Activated naive CD4-positive, alpha-beta T cell treated with anti-CD3 and anti-CD28 coated beads, Interleukin-2, amount 50 U/mL, for 16 hours (primary cell): ENCODE data around the gene CDIPT.
"Not testable (repeated sequence)": the region's sequence is repeated elsewhere in the genome, so short reads cannot be mapped to it uniquely, and the experiment has no call there.

Source experiments
- DNase-seq: peaks from one replicate; pipeline ENCODE4 v3.0.0-alpha.2; 2020

The CDIPT gene

DNA sequence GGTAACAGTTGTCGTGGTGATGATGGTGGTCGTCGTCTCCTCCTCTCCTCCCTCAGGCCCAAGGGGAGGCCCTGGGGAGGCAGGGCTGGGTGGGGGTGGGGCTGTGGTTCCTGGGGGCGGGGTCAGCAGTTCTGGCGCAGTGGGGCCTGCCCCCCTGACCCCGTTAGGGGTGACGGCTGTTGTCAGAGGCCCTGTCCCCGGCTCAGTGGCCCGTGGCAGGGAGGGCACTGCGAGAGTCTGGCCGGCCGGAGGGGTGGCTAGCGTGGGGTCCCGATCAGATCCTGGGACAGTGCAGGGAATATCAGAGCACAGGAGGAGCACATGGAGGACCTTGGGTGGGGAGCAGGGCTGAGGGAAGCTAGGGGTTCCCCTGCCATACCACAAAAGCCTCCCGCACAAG is 33.8 kb upstream of the CDIPT start:
- no peak for DNase-seq

DNA sequence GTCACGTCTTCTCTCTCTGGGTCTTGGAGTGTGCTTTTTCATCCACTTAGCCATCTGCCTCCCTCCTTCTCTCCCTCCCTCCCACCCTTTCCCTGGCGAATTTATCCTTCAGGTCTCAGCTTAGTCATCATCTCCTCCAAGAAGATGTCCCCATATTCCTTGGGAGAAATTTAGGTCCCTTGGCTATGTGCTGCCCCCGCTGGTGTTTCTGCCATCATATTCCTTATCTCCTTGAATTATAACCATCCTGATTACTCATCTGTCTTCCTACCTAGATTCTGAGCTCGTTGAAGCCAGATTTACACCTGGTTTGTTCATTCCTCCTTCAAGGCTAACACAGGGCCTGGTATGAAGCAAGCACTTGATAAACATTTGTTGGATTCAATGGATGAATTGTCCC is 31.3 kb upstream of the CDIPT start:
- no peak for DNase-seq

- no peak for DNase-seq
Observed at GRCh38 chr16:29893553-29893952, 30.5 kb upstream of the CDIPT start.

DNA sequence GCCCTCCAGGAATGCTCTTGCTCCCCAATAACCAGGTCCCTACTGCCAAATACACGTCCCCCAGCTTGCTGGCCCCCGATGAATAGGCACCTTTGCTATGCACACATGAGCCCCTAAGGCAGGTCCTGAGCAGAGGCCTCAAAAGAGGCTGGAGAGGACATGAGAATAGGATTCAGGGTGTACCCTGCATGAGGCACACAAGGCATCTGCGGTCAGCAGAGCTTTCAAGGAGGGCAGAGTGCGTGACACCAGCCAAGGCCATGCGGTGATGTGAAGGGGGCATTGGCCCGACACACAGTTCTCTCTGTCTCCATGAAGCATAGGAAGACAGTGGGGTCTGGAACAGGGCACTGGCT is 29.4 kb upstream of the CDIPT start:
- no peak for DNase-seq

DNA sequence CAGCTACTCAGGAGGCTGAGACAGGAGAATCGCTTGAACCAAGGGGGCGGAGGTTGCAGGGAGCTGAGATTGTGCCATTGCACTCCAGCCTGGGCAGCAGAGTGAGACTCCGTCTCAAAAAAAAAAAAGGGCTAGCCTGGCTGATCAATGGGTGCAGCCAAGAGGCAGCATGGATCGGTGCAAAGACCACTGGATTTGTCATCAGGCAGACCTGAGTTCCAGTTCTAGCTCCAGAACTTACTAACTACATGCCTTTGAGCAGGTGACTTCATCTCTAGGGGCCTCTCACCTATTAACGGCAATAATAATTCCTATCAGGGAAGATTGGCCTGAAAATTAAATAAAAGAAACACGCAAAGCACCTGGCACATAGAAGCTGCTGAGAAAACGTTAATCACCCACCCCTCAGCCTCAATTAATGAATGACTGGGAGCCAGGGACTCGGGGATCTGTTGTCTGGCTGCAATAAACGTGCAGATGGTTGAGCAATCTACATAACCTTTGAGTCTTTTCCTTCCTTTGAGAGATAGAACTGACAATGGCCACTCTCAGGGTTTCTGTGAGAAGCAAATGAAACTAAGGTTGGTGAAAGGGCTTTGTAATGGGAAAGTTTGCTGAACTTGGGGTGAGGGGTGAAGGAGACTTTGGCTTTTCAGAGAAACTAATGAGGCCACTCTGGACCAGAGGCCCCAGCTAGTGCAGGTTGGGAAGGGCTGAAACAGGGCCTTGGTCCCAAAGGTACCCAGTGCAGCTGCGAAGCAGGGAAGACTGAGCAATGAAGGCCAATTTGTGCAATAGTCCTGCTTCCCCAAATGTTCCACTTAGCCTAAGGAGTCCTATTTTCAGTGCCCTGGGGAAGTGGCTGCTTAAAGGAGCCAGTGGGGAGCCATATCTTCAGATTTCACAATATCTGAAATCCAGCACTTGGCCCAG is 28.8 kb upstream of the CDIPT start:
- no peak for DNase-seq

DNA sequence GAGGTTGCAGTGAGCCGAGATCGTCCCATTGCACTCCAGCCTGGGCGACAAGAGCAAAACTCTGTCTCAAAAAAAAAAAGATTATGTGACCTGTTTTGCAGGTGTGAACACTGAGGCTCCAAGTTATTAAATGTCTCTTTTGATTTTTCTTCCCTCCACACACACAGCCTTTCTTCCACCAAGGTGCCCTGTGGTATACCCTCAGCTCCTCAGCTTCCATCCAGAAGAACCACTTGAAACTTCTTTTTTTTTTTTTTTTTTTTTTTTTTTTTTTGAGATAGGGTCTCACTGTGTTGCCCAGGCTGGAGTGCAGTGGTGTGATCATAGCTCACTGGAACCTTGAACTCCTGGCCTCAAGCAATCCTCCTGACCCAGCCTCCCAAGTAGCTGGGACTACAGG is 26.3 kb upstream of the CDIPT start:
- DNase-seq = not testable (repeated sequence)

DNA sequence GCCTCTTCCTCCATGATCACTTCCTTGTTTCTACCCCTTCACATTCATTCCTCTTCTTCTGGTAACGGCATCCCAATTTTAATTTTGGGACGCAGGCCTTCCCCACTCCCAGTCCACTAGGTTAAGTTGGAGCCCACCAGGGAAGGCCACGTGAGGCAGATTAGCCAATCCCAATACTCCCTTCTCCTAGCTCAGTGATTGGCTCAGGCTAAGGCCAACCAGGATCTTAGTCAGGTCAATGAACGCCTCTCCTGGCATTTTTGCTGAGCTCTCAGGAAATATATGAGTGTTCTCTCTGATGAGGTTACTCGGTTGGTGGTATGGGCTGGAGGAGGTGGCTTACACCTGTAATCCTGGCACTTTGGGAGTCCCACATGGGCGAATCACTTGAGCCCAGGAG is 21.0 kb upstream of the CDIPT start:
- no peak for DNase-seq

DNA sequence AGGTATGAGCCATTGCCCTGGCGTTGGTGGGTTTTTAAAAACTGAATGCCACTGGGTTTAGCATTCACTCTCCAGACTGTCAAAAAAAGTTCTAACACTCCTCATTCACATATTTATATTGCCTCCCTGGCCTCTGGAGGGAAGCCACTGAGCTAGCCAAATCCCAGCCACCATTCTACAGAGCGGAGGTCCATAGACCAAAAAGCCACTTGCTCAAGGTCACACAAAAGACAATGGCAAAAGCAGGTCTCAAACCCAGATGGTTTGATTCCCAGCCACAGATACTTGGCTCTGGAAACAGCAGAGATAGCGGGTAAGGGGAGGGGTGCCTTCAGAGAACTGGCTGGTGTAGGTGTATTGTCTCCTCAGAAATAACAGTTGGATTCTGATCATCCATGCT is 18.0 kb upstream of the CDIPT start:
- DNase-seq = no peak

DNA sequence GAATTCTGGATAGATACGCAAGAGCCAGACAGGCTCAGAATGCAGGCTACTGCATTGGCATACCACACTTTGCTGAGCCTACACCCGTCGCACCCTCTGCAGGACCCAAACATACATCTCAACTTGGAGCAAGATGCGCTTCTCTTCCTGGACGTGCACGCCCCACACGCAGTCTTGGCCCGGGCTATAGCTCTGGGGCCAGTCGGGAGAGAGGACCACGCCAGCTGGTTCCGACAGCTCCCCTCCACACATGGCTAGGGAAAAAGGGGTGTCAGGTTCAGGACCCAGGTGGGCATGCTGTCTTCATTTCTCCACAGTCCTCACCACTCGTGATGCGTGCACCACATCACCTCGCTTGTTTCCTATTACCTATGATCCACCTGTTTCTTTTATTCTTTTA is 15.1 kb upstream of the CDIPT start:
- no peak for DNase-seq

DNA sequence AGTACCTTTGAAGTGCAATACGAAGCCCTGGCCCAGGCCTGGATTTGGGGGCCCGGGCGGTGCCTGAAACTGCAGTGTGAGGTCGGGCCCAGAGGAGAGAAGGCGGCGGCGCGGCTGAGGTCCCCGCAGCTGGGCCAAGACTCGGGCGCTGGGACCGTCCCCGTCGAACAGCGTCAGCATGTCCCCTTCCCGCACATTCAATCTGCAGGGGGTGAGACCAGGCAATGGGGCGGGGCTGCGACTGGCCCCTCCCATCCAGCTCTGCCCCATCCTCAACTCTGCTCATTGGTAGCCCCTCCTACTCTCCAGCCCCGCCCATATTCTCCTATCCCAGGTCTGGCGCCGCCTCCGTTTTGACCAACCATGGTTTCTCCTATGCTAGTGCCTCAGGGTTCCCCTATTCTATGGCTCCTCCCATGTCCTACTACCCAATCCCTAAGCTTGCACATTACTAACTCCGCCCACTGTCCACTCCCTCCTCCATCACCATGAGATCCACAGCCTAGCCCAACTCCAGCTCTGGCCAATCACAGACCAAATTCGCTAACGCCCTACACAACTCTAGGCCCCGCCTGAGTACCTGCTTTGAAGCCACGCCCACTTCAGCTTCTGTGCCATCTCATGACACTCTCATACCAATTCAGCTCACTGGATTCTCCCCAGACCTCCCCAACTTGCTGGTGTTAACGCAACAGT is 14.4 kb upstream of the CDIPT start:
- peak; percentile 55 for DNase-seq

DNA sequence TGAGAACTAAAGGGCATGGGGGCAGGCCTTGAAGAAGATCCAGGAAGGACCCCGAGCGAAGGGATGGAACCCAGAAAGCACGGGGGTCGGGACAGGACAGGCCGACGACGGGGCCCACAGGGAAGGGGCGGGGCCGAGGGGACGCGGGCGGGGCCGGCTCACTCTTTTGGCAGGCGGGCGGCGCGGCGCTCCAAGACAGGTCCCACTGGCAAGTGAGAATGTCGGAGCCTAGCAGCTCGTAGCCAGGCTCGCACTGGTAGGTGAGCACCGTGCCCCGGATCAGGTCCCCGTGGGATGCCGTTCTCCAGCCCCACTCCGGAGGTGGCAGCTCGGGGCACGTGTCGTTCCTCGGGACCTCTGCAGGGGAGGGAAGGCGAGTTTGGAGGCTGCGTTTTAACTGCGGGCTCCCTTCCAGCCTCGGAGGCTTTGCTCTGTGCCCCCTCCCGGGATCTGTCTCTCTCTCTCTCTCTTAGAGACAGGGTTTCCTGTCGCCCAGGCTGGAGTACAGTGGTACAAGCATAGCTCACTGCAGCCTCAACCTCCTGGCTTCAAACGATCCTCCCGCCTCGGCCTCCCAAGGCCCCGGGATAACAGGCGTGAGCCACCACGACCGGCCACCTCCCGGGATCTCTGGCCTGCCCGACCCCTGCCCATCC is 13.7 kb upstream of the CDIPT start:
- peak; percentile 56 for DNase-seq

- no peak for DNase-seq
Observed at GRCh38 chr16:29876217-29876593, 13.2 kb upstream of the CDIPT start.

- DNase-seq = no peak
Observed at GRCh38 chr16:29875206-29875605, 12.2 kb upstream of the CDIPT start.

GRCh38 chr16:29873319-29873718 is 10.3 kb upstream of the CDIPT start:
- no peak for DNase-seq

DNA sequence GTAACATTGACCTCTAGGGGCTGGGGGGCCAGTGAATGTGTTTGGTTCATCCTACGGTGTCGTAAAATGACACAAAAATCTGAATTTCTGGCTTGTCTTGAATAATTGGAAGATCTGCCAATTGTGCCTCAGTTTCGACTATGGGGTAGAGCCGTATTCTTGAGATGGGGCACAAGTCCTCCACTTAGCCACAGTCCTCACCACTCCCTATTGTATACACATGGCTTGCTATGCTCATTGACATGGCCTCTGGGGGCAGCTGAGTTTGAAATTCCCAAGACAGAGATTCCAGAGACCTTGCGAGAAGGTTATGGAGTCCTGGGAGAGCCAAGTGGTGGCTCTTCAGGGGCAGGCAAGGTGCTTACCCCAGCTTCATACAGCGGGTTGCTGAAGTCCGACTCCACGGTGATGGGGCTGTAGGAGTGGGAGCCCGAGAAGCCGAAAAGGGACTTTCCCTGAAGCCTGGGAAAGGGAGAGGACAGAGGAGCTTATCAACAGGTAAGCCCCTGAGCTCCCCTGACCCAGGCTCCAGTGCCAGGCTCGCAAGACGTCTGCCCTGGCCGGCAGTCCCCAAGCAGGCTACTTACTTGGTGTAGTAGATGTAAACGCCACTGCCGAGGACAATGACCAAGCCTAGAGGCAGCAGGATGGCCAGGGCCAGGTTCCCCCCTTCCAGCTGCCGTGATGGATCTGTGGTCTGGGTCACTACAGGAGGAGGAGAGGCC is 9.0 kb upstream of the CDIPT start:
- no peak for DNase-seq

DNA sequence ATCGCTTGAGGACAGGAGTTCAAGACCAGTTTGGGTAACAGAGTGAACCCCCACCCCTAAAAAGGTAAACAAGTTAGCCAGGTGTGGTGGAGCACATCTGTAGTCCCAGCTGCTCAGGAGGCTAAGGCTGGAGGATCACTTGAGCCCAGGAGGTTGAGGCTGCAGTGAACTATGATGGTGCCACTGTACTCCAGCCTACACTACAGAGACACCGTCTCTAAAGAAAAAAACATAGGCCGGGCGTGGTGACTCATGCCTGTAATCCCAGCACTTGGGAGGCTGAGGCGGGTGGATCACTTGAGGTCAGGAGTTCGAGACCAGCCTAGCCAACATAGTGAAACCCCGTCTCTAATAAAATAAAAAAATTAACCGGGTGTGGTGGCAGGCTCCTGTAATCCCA is 6.0 kb upstream of the CDIPT start:
- DNase-seq = not testable (repeated sequence)

- no peak for DNase-seq
Observed at GRCh38 chr16:29868396-29869009, 5.5 kb upstream of the CDIPT start.

- DNase-seq = no peak
Observed at GRCh38 chr16:29864205-29864604, 1.2 kb upstream of the CDIPT start.

- no peak for DNase-seq
Observed at GRCh38 chr16:29863669-29863984, 601 bp upstream of the CDIPT start.

DNA sequence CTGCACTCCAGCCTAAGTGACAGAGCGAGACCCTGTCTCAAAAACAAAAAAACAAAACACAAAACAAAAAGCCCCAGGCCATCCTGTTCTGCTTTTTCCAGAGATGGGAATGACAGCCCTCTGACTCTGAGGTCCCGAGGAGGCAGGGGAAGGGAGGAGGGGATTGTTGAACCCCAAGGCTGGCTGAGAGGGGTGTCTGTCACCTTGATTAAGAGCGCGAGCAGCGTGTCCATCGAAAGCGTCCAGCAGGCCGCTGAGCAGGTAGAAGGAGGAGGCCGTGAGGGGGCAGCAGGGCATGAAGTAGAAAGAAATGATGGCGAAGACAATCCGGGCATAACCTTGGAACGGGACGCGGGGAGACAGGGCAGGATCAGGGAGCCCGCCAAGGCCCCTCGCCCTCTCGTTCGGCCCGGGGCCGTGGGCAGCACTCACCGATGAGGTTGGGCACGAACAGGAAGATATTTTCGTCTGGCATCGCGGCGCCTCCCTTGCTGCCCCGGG is 593 bp downstream of the CDIPT start:
- DNase-seq = no peak

DNA sequence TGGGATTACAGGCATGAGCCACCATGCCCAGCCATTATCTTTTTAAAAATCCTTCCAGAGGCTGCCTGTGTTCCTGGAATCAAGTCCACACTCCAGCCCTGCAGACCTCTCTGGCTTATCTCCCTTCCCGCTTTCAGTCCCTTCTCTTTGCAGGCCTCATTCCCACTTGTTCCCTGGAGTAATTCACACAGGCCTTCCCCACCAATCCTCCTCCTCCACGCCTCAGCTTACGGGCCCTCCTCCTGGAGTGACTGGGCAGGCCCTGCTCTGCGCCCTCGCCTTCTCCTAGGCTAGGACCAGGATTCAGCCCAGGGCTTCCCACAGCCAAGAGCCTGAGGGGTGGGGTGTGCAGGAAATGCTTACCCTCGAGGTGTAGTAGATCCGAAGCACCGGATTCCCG is 2.8 kb downstream of the CDIPT start:
- no peak for DNase-seq

DNA sequence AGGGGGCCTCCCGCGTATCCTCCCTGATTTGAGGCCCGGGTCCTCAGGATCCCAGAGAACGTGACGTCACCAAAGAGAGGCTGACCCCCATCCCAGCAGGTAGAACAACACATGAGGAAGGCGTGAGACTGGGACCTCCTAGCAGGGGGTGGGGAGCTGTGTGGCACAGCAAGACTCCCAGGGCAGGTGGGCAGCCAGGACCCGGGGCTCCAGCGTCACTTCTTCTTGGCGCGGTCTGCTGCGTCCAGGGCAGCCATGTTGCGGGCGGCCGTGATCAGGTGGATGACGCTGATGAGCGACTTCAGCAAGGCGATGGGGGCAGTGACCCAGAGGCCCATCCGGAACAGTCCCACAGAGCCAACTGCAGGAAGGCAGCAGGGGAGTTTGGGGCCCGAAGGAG is 4.1 kb downstream of the CDIPT start:
- no peak for DNase-seq
